Activated T-cell treated with anti-CD3 and anti-CD28 coated beads, Interleukin-2, amount 50 U/mL, for 72 hours (primary cell): Measurements from ENCODE around the gene PIGR. TPM values are rescaled to one million over a fixed set of nuclear protein-coding genes. Genes with fewer than 3 reads are reported as not detected.

Experiments used
- ATAC-seq, 2 donors: fragments of 150-1000 bp; cut with Tn5 transposase; replicated peaks in 1 of 2; 2 replicates each; pipeline ENCODE4 v1.10.0; 2021; ENCODE audit warnings: moderate library complexity in 2 of 2, mild to moderate bottlenecking in 1 of 2
- DNase-seq, 2 donors: peaks; one replicate each; pipeline ENCODE4 v3.0.0; 2021 to 2022; ENCODE audit warnings: mixed read lengths in 1 of 2
- H3K27ac Mint-ChIP-seq: one replicate; pipeline ENCODE4 v1.8.0; 2022; ENCODE audit warnings: mild to moderate bottlenecking, moderate library complexity, mixed read lengths
- H3K27me3 Mint-ChIP-seq: one replicate; pipeline ENCODE4 v1.8.0; 2022; ENCODE audit warnings: low read depth, mixed read lengths
- H3K36me3 Mint-ChIP-seq, 2 donors: one replicate each; pipeline ENCODE4 v1.8.0; 2022; ENCODE audit warnings: mixed read lengths in 2 of 2, mild to moderate bottlenecking in 1 of 2; ENCODE audit not compliant: insufficient read depth in 2 of 2
- H3K4me1 Mint-ChIP-seq: one replicate; pipeline ENCODE4 v1.8.0; 2022; ENCODE audit warnings: low read depth, mixed read lengths
- H3K4me3 Mint-ChIP-seq, 2 donors: one replicate each; pipeline ENCODE4 v1.8.0; 2022; ENCODE audit warnings: mild to moderate bottlenecking in 2 of 2, mixed read lengths in 2 of 2, moderate library complexity in 2 of 2
- H3K9me3 Mint-ChIP-seq, 2 donors: one replicate each; pipeline ENCODE4 v1.8.0; 2022; ENCODE audit warnings: mixed read lengths in 2 of 2
- total RNA-seq, 2 donors: library from RNA; stranded (reverse); gene quantifications; one replicate each; pipeline ENCODE4 v1.2.3, GENCODE V29; 2022

The PIGR gene
- total RNA-seq, 2 donors from 2014 or later, result 0.12 TPM; not detected in 1

DNA sequence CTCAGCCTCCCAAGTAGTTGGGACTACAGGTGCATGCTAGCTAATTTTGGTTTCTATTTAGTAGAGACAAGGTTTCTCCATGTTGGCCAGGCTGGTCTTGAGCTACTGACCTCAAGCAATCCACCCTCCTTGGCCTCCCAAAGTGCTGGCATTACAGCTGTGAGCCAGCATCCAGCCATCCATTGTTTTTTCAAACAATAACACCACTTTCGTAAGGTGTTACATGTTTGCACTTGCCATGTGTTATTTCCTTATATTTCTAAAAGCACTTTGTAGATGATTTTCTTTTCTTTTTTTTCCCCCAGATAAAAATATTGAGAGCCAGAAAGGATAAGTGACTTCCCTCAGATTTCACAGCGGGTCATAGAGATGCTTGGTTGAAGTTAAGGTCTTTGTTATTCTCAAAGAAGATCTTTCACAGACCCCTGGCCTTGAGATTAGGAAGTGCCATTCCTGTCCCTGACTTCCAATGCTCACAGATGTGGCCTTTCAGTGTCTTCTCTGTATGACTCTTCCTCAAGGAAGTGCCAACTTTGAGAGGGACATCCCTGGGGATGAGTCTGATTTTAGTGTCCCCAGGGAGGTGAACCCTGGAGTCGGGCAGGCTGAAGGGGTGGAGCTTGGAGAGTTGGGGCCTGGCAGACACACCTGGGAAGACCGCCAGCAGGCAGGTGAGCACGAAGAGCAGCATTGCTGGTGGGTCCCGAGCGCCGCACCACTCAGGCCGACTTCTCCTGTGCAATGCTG, 6.3 kb downstream of the PIGR start:
- Mint-ChIP-seq H3K27ac (no peak overlapping the region), H3K4me1 (no peaks in the 10 kb centered on the region), H3K36me3 (no peaks in the 10 kb centered on the region), H3K4me3 (no peak overlapping the region), H3K27me3 (no peaks in the 10 kb centered on the region), H3K9me3 (no peaks in the 10 kb centered on the region)
- DNase-seq (no peak), ATAC-seq (no peak)

DNA sequence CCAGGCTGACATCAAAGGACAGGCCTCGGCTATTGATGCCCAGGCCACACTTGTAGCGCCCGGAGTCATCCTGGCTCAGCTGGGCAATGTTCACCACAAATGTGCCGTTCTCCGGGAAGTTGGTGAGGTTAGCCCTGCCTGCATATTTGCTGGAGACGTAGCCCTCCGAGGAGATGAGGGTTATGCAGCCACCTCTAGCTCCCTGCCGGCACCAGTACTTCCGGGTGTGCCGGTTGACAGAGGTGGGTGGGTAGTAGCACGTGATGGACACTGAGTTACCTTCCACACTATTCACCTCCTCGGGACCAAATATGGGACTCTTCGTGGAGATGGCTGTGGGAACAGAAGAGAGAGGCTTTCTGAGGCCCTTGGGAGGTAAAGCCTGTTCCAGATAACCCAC, 7.1 kb downstream of the PIGR start:
- DNase-seq (no peak), ATAC-seq (no peak)
- H3K4me3 Mint-ChIP-seq, result no peak overlapping the region
- no peaks in the 10 kb centered on the region for H3K4me1 Mint-ChIP-seq
- no peaks in the 10 kb centered on the region for H3K27me3 Mint-ChIP-seq
- H3K9me3 Mint-ChIP-seq, result no peaks in the 10 kb centered on the region
- no peaks in the 10 kb centered on the region for H3K36me3 Mint-ChIP-seq
- H3K27ac Mint-ChIP-seq, result no peak overlapping the region

DNA sequence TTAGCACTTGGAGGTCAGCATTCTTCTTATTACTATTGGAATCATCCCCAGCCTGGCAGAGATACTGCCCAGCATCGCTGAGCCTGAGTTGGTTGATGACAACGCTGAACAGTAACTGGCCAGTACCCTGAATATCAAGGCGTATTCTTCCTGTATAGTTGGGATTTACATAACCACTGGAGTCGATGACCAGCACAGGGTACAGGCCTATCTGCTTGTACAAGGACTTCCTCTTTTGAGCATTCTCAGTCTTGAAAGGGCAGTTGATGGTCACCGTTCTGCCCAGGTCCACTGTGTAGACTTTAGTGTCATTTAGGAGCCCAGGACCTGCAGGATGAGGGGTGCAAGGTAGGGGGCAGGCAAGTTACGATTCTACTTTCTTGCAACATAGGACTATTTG, 8.8 kb downstream of the PIGR start:
- no peaks in the 10 kb centered on the region for H3K27me3 Mint-ChIP-seq
- no peaks in the 10 kb centered on the region for H3K36me3 Mint-ChIP-seq
- H3K9me3 Mint-ChIP-seq, result no peaks in the 10 kb centered on the region
- H3K4me3 Mint-ChIP-seq, result no peak overlapping the region
- ATAC-seq, result no peak
- peaks cover 11% of the 10 kb centered on the region for H3K4me1 Mint-ChIP-seq
- no peak for DNase-seq
- H3K27ac Mint-ChIP-seq, result no peak overlapping the region

DNA sequence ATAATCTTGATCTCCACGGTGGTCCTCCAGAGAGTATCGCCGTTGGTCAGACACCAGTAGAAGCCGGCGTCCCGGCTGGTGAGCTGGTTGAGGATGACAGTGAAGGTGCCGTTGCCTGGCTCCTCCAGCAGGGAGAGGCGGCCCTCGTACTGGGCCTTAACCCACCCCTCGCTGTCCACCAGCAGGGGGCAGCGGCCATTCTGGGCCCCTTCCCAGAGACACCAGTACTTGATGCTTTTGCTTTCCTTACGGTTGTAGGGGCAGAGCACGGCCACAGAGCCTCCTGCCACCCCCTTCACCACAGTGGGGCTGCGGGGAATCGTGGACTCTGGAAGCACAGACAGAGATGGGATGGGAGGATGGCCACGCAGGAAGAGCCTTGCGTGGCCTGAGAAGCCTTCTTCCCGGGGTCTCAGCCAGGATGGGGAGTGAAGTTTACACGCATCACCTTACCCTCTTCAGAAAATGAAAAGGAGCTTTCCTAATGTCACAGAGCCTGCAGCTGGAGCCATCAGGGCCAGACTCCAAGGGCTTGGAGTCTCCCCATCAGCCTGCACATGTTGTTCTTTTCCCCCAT, 10.7 kb downstream of the PIGR start:
- peak; percentile 69 to 70 for DNase-seq
- peaks cover 30% of the 10 kb centered on the region for H3K4me1 Mint-ChIP-seq
- peak; percentile 63 to 76 for ATAC-seq
- no peak overlapping the region for H3K27ac Mint-ChIP-seq
- H3K4me3 Mint-ChIP-seq, result no peak overlapping the region
- H3K27me3 Mint-ChIP-seq, result no peaks in the 10 kb centered on the region
- no peaks in the 10 kb centered on the region for H3K36me3 Mint-ChIP-seq
- no peaks in the 10 kb centered on the region for H3K9me3 Mint-ChIP-seq

DNA sequence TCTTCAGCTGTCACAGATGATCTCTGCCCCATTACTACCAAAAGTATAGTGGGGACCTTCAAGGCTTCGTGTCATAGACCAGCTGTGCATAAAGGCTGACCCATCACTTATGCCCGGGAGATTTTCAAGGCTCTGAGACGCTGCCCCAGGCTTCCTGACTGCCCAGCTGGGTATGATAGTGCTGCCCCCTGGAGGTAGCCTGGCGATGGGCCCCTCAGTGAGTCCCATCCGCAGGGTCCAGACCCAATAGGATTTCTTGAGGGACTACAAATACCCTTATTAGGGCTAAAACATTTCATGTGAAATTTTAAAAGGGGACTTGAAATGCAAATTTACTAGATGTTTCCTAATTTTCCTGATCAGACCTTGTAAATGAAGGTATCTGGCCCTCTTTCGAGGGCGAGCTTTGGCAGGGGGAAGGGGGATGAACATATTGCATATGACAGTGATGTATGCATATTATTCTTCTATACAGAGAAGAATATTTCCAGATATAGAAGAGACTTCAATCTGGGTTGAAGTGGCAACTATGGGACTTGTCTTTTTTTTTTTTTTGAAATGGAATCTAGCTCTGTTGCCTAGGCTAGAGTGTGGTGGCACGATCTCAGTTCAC, 12.8 kb downstream of the PIGR start:
- Mint-ChIP-seq H3K9me3 (no peaks in the 10 kb centered on the region), H3K4me3 (no peak overlapping the region), H3K27ac (no peak overlapping the region), H3K36me3 (no peaks in the 10 kb centered on the region), H3K4me1 (peaks cover 42% of the 10 kb centered on the region), H3K27me3 (no peaks in the 10 kb centered on the region)
- ATAC-seq (peak; percentile 54), DNase-seq (peak; percentile 76 to 82)

DNA sequence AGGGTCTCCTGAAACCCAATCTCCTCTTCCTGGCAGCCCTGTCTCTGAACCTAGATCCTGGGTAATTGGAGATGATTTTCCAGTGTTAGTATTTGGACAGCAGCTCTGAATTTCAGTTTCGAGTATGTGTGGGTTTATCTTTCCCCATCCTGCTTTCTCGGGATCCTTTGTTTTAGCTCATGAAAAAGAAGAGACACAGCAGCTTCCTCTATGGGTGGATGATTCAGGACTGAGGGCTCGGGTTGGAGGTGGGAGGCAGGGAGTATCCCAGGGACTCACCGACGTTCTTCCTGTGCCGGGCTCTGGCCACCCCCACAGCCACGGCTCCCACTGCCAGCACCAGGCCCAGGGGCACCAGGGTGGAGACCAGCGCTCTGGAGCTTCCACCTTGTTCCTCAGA, 14.1 kb downstream of the PIGR start:
- ATAC-seq, result no peak
- Mint-ChIP-seq H3K36me3 (no peaks in the 10 kb centered on the region), H3K9me3 (no peaks in the 10 kb centered on the region), H3K27ac (no peak overlapping the region), H3K4me1 (peaks cover 52% of the 10 kb centered on the region), H3K27me3 (no peaks in the 10 kb centered on the region), H3K4me3 (no peak overlapping the region)
- DNase-seq, result no peak

DNA sequence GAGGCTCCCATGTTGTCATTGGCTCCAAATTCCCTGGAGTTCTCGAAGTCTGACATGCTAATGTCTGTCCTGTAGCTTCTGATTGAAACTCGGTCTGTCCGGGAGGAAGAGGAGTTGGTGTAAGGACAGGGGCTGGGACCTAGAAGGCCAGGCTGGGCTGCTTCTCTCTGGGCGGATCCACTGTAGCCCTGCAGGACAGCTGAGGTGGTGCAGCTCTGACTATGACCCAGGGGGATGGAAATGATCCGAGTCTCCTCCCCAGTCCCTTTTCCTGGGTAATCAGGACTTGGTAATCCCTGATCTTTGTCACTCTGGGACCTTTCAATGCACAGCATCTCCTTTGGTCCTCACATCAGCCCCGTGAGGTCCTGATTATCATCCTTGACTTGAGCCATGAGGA, 14.6 kb downstream of the PIGR start:
- DNase-seq (no peak), ATAC-seq (no peak)
- H3K27me3 Mint-ChIP-seq, result no peaks in the 10 kb centered on the region
- H3K9me3 Mint-ChIP-seq, result no peaks in the 10 kb centered on the region
- H3K27ac Mint-ChIP-seq, result no peak overlapping the region
- H3K4me3 Mint-ChIP-seq, result no peak overlapping the region
- H3K36me3 Mint-ChIP-seq, result no peaks in the 10 kb centered on the region
- H3K4me1 Mint-ChIP-seq, result peaks cover 52% of the 10 kb centered on the region

DNA sequence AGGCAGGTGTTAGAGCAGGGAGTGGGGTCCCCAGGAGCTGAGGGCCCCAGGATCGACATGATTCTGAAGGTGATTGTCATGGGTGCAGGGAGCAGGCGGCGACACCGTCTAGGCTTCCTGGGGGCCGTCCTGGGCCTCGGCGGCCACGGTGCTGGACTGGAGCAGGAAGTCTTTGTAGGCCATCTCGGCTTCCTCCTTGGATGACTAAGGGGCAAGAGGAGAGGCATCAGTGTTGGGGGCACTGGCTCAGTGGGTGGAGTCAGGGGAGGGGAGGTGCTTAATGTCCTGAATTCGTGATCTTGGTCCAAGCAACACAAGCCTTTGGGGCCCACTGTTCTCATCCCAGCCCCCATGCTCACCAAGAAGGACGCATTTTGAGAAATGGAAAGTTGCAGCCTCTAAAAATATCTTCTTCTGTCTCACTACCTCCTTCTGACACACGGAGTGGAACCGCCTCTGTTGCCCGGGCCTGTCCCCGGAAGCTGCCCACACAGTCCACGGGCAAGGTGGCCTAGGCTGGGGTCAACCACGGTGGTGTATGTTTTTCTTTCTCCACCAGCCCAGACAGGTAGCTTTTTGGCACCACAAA, 16.0 kb downstream of the PIGR start:
- no peaks in the 10 kb centered on the region for H3K36me3 Mint-ChIP-seq
- peak overlapping the region; percentile 56 for H3K27ac Mint-ChIP-seq
- no peaks in the 10 kb centered on the region for H3K9me3 Mint-ChIP-seq
- no peaks in the 10 kb centered on the region for H3K27me3 Mint-ChIP-seq
- H3K4me3 Mint-ChIP-seq, result peak overlapping the region; percentile 78 to 81
- H3K4me1 Mint-ChIP-seq, result peaks cover 56% of the 10 kb centered on the region
- peak; percentile 61 to 65 for DNase-seq
- peak; percentile 71 to 74 for ATAC-seq

DNA sequence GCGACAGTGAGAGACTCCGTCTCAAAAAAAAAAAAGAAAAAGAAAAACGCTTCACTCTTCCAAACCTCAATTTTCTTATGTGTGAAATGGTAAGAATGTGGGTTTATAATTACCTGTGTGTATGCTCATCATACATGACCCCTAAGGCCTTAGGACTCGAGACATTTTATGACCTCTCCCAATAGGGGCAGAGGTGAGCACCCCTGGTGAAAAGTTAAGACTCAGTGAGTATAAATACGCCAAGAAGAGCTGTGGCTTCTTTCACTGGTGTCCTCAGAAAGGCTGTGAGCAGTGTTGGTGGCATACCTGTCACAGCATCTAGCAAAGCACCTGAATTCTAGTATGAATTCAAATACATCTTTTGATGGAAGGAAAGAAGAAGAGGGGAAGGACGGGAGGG, 16.7 kb downstream of the PIGR start:
- ATAC-seq (no peak), DNase-seq (no peak)
- Mint-ChIP-seq H3K9me3 (no peaks in the 10 kb centered on the region), H3K4me1 (peaks cover 56% of the 10 kb centered on the region), H3K4me3 (peak overlapping the region; percentile 78 to 81), H3K27me3 (no peaks in the 10 kb centered on the region), H3K27ac (peak overlapping the region; percentile 80), H3K36me3 (no peaks in the 10 kb centered on the region)

DNA sequence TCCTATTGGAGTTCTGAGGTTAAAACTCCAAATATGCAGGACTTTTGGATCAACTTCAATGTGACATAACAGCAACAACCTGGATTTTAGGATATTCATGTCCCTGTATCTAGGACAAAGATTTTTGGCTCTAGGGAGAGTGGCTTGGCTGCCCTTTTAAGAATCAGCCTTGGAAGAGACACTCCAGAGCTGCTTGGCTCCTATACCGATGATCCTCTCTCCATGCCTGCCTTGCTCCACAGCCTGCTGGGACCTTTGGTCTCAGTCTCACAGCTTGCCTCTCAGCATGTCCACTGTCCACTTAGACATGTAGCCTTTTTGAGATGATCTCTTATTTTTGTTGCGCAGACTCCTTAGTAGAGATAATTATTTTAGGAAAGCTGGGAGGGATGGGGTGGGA, 20.0 kb downstream of the PIGR start:
- peaks cover 37% of the 10 kb centered on the region for H3K4me1 Mint-ChIP-seq
- H3K4me3 Mint-ChIP-seq, result no peak overlapping the region
- no peak overlapping the region for H3K27ac Mint-ChIP-seq
- ATAC-seq, result no peak
- no peaks in the 10 kb centered on the region for H3K36me3 Mint-ChIP-seq
- no peak for DNase-seq
- no peaks in the 10 kb centered on the region for H3K9me3 Mint-ChIP-seq
- H3K27me3 Mint-ChIP-seq, result no peaks in the 10 kb centered on the region

DNA sequence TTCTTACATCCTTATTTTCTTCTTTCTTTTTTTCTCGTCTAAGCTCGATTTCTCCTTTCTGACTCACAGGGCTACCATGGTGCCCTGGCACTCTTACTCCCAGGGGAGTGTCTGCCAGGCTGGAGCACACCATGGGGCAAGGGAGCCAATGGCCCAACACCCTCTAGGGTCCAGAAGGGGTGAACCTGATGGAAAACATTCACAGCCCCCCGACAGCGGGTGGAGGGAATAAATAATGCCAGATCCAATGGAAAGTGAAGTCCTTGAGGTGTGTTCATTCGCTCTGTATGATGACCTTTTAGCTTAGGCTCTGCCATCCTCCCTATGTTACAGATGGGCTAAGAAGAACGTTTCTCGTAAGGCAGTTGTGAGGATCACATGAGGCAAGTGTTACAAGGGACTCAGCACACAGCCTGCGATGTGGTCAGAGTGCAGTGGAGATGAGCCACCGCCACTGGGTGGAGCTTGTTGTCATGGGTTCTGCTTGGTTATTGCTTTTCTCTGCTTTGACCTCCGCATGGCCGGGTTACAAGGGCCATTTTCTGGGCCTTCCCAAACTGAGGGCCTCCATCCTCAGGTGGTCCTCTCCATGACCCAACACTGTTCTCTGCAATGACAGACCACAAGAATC, 21.0 kb downstream of the PIGR start:
- Mint-ChIP-seq H3K9me3 (no peaks in the 10 kb centered on the region), H3K4me3 (no peak overlapping the region), H3K27me3 (no peaks in the 10 kb centered on the region), H3K4me1 (peaks cover 37% of the 10 kb centered on the region), H3K27ac (no peak overlapping the region), H3K36me3 (peaks cover 2 to 4% of the 10 kb centered on the region in 2 donors)
- DNase-seq (peak; percentile 77 to 79), ATAC-seq (peak; percentile 67 to 78)

DNA sequence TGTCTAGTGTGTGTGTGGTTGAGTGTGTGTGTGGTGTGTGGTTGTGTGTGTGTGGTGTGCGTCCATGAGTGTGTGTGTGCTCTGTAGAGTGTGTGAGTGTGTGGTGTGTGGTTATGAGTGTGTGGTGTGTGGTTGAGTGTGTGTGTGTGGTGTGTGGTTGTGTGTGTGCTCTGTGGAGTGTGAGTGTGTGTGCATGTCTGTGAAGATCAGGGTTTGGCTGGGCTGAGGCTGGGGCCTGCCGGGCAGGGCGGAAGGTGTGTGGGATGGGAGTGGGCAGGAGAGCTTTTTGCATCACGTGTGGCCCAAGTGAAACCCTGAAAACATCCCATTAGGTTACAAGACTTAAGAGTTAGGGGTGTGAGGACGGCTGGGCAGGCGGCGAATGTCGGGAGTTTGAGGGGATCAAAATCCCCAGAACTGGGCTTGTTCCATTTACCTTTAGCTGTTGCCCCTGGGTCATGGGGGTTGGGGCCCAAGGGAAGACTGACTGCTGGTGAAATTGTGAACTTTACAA, 21.6 kb downstream of the PIGR start:
- Mint-ChIP-seq H3K27me3 (no peaks in the 10 kb centered on the region), H3K36me3 (peaks cover 2 to 7% of the 10 kb centered on the region in 2 donors), H3K27ac (no peak overlapping the region), H3K9me3 (no peaks in the 10 kb centered on the region), H3K4me1 (peaks cover 37% of the 10 kb centered on the region), H3K4me3 (no peak overlapping the region)
- DNase-seq (peak; percentile 51 to 57), ATAC-seq (peak; percentile 5 to 19)
